Measurements from ENCODE around the gene SLC38A4.

SLC38A4 gene

GRCh38 chr12:46811185-46811584 lies 14.6 kb downstream of the SLC38A4 start:
- DNase-seq: no peak

DNA sequence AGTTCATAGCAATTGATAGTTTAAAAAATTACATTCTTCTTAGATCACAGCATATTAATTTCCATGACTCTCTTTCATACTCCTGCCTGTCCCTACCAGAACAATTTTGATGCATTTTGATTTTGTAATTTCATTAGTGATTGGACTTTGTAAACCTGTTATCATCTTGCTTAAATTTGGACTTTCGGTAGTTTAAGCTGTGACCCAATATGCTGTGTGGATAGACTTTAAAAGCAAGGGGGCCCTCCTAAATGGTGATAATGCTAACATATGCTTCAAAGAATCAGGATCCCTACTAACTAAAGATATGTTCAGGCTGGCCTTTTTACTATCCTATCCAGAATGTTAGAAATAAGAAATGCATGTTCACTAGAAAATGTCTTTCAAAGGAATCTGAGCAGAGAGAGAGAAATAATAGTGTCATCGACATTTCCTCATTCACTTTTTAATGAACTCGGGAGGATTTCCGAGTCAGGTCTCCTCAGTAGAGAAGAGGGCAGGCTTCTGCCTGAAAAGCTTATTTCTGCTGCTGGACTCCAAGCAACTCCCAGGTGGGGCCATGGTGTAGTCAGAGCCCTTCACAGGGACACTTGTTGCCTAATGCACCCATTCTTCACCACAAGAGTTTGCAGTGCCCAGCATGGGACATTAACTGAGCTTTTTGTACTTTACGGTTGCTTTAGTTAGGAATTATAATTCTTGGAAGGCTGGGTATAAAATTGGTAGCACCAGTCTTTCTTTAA lies 16.7 kb downstream of the SLC38A4 start:
- DNase-seq: no peak

- DNase-seq: no peak
Observed at GRCh38 chr12:46808317-46808716, 17.5 kb downstream of the SLC38A4 start.

DNA sequence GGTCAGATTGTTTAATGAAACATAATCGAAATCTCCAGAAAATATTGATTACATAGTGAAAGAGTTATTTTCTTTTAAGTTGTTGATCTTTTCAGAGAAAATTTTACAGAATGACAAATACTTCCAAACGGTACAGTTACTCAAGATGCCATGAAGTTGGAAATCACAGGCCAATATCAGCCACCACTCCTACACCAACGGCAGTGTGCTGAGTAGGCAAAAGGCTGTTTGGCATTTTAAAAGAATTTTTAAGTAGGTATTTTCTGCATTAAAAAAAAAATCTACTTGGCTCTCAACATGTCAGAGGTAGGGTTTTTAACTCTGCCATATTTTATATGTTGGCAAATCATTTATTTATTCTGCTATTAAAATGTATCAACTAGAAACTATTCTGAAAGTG lies 21.7 kb downstream of the SLC38A4 start:
- DNase-seq: no peak

- DNase-seq: no peak
Observed at GRCh38 chr12:46803517-46803916, 22.3 kb downstream of the SLC38A4 start.

DNA sequence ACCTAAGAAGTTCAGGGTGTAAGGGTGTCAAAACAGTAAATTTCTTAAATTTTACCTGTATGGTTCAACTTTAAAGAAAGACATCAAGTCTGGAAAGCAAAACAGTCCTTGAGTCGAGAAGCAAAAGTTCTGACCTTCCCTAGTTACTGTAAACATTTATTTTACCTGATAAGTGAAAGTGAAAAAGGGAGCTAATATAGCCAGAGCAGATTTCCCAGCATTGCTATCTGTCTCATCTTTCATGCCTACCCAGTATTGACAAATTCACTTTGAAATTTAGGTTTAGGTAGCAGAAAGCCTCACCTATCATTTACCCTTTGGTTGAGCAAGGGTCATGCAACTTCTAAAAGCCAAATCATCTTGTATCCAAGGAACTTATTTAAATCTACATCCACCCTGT lies 24.5 kb downstream of the SLC38A4 start:
- no peak for DNase-seq

- DNase-seq: no peak
Observed at GRCh38 chr12:46800160-46800559, 25.6 kb downstream of the SLC38A4 start.

DNA sequence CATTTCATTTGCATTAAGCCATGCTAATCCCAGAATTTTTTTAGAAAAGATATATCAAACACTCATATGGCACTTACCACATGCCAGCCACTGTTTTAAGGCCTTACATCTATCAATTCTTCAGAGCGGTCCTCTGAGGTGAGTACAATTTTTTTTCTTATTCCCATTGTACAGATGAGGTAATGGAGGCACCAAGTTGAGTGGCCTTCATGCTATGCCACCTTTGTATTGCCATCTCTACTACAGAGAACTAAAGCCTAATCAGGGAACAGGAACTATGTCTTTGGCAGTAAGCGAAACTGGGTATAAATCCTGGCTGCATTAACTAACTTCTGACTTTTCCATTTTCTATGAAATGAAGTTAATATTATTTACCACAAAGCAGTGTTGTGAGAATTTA lies 27.1 kb downstream of the SLC38A4 start:
- DNase-seq: no peak

- no peak for DNase-seq
Observed at GRCh38 chr12:46798056-46798455, 27.7 kb downstream of the SLC38A4 start.

- DNase-seq: no peak
Observed at GRCh38 chr12:46795988-46796387, 29.8 kb downstream of the SLC38A4 start.

GRCh38 chr12:46794593-46795190 lies 31.1 kb downstream of the SLC38A4 start:
- DNase-seq: no peak

- no peak for DNase-seq
Observed at GRCh38 chr12:46792925-46793324, 32.9 kb downstream of the SLC38A4 start.

- DNase-seq: no peak
Observed at GRCh38 chr12:46790066-46790465, 35.7 kb downstream of the SLC38A4 start.

DNA sequence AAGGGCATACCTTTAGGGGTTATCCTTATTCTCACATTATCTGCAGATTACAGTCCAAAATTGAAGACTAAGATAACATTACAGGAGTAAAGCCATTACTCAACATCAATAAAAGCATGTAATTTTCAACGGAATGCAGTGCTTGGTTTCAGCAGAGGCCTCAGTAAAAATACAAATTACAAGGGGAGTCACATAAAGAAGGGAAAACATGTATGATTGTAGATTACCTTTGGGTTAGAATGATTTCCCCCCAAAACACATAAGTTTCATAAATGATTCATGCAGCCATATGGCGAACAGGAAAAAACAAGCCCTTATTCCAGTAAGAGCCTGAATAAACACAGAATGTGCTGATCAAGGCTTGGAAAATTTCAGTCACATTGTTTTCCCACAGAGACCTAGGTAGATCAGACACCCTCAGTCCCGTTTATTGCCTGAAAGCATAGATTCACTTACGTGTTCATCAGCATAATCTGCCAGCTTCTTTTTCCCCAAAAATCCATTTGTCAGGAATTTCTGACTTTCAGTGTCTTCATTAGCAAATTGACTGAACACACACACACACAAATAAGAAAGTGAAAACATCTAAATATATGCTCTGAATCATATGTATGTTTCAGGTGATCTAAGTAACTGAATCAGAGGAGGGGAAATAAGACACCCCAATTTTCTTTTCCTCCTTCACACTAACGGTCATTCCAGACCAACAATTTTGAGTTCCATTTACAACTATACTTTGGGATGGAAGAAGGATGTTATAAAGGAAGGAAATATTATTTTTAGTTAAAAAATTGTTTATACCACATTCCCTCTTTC lies 37.5 kb downstream of the SLC38A4 start:
- no peak for DNase-seq

- DNase-seq: no peak
Observed at GRCh38 chr12:46787496-46788055, 38.2 kb downstream of the SLC38A4 start.

GRCh38 chr12:46786774-46787173 lies 39.0 kb downstream of the SLC38A4 start:
- DNase-seq: no peak

DNA sequence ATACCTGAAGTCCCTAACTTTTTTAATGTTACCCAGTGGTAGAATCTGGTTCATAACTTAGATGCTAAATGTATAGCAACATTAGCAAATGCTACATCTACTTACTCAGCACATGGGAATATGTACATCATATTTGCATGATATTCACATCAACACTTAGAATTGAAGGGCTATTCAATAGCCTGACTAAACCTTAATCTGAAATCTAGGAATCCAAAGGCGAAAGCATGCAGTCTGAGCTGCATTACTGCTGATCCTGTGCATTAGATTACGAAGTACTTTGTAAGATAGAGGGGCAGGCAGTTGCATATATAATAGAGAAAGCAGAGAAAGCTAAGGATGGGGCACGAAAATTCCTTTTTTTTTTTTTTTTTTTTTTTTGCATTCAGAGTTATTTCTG lies 40.4 kb downstream of the SLC38A4 start:
- DNase-seq: no peak

DNA sequence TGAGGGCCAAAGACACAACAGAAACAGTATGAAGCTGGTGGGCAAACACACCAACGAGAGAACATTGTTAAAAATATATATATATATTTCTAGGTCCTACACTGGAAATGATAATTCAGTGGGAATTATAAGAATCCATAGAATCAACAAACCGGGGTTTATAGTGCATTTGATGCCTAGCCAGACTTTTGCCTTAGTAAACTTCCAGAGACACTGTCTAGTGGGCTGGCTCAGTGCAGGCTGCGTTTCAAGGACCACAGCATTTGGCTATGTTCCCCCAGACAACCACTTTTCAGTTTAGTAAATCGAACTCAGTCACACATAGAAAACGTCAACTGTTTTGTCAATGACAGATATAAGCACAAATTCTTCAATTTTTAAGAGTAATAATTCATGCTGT lies 41.9 kb downstream of the SLC38A4 start:
- no peak for DNase-seq

DNA sequence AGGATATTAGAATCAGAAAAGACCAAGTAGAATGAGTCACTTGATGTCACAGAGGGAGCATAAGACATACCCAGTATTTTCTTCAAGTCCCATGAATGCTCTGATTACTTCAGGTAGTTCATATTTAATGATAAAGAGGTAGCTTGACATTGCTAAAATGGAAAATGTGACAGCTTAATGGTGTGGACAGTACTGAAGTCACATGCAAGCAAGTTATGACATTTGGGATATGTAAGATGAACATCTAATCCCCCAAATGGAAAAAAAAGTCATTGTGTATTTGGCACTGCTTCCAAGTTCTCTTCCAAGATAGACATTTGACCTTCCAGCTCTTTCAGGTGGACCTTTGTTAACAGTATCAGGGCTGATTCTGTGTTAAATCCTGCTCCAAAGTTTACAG lies 45.9 kb downstream of the SLC38A4 start:
- no peak for DNase-seq

DNA sequence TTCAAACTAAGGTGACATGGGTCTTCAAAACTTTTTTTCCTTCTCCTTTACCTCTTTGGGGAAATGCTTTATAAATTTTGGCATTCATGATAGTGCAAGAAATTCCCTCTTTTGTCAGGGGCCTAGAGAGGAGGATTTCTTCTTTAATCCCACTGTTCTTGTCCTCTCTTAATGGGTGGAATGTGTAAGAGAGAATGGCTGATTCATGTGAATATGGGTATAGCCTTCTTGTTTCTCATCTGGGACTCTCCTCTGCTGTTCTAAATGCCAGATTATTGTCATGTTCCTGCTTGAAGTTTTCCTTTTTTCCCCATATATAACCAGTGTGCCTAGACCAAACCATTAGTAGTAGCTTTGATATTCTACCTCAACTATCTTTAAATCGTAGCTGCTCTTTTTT lies 46.7 kb downstream of the SLC38A4 start:
- no peak for DNase-seq

DNA sequence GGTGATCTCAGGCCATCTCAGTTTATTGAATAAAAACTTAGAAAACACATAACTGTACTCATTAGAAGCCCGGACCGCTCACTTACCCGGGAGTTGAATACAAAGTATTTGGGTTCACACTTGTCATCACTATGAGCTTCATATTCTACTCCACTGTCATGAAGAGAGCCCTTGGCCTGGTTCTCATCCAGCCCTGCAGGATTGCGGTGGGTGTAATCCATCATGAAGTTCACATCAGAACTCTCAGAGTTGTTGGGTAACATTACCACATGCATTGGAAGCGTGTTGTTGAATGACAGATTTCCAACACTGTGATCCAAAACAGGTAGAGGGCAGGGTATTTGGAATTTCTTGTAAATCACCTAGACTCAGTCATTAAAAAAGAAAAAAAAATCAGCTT lies 47.4 kb downstream of the SLC38A4 start:
- DNase-seq: no peak

DNA sequence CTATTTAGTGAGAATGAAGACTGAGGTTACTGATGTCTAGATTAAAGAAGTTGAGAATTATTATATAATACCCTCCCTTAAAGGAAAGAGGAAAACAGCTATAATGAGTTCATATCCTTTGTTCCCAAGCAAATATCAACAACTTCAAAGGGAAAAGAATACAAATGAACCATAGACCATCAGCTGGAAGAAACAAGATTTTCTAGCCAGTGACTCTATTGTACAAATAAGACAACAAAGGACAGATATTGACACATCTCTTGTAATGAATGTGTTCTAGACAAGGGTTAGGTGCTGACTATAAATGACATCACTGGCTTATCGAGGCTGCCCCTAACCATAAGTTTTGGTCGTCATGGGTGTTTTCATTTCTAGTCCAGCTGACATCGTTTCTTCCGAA lies 48.2 kb downstream of the SLC38A4 start:
- DNase-seq: no peak

- no peak for DNase-seq
Observed at GRCh38 chr12:46775796-46776195, 50.0 kb downstream of the SLC38A4 start.

- DNase-seq: no peak
Observed at GRCh38 chr12:46774322-46774633, 51.5 kb downstream of the SLC38A4 start.
